ENCODE data around the gene RGR. TPM values are rescaled to one million over a fixed set of nuclear protein-coding genes. Genes with fewer than 3 reads are reported as not detected.

Gene RGR
- total and polyA plus RNA-seq, 2 donors (not counting 1 experiment from before 2014, with no cell fraction given) = not detected

- Histone ChIP-seq H3K4me2 (ENCODE audit: extremely low read depth, insufficient read depth, low read length) (no peak overlapping the region), H3K4me3 (replicated peaks in 1 of 4; ENCODE audit: control extremely low read depth in 1 of 4, insufficient read depth in 1 of 4, low read depth in 3 of 4, low read length in 4 of 4) (no peak overlapping the region), H3K9ac (ENCODE audit: insufficient read depth, low read length) (no peak overlapping the region), H4K20me1 (ENCODE audit: control insufficient read depth, extremely low read depth, insufficient read depth, low read length) (no peaks in the 10 kb centered on the region), H2AFZ (ENCODE audit: low read length) (no peak overlapping the region), H3K4me1 (ENCODE audit: control insufficient read depth, extremely low read depth, insufficient read depth, low read length) (no peaks in the 10 kb centered on the region), H3K27ac (ENCODE audit: insufficient read depth, low read length) (no peak overlapping the region), H3K9me3 (ENCODE audit: control insufficient read depth, insufficient read depth, low read depth, low read length) (no peaks in the 10 kb centered on the region), H3K27me3 (ENCODE audit: control insufficient read depth, insufficient read depth, low read length) (no peaks in the 10 kb centered on the region), H3K79me2 (ENCODE audit: control insufficient read depth, insufficient read depth, low read length) (no peaks in the 10 kb centered on the region), H3K36me3 (ENCODE audit: control insufficient read depth, insufficient read depth, low read length) (no peaks in the 10 kb centered on the region)
- no peak for DNase-seq (ENCODE audit: low read depth in 2 of 2)
- TF ChIP-seq EZH2 (IDR thresholded peaks at IDR 0.05; ENCODE audit: low read length, missing control alignments) = no peak
- no peak for TF ChIP-seq CTCF (conservative IDR thresholded peaks at IDR 0.05 in 1 of 2, IDR thresholded peaks at IDR 0.05 in 1 of 2; ENCODE audit: low read depth in 1 of 2, low read length in 2 of 2)
These were observed 38.9 kb upstream of the RGR start for GRCh38 chr10:84205853-84206525.

- no peaks in the 10 kb centered on the region for H3K36me3 ChIP-seq (ENCODE audit: control insufficient read depth, insufficient read depth, low read length)
- no peaks in the 10 kb centered on the region for H4K20me1 ChIP-seq (ENCODE audit: control insufficient read depth, extremely low read depth, insufficient read depth, low read length)
- no peaks in the 10 kb centered on the region for H3K79me2 ChIP-seq (ENCODE audit: control insufficient read depth, insufficient read depth, low read length)
- no peak overlapping the region for H3K27ac ChIP-seq (ENCODE audit: insufficient read depth, low read length)
- no peak for TF ChIP-seq EZH2 (IDR thresholded peaks at IDR 0.05; ENCODE audit: low read length, missing control alignments)
- TF ChIP-seq CTCF (conservative IDR thresholded peaks at IDR 0.05 in 1 of 2, IDR thresholded peaks at IDR 0.05 in 1 of 2; ENCODE audit: low read depth in 1 of 2, low read length in 2 of 2) = no peak
- H3K4me2 ChIP-seq (ENCODE audit: extremely low read depth, insufficient read depth, low read length) = no peak overlapping the region
- DNase-seq (ENCODE audit: low read depth in 2 of 2) = no peak
- no peak overlapping the region for H3K9ac ChIP-seq (ENCODE audit: insufficient read depth, low read length)
- H3K9me3 ChIP-seq (ENCODE audit: control insufficient read depth, insufficient read depth, low read depth, low read length) = no peaks in the 10 kb centered on the region
- no peak overlapping the region for H3K4me3 ChIP-seq (replicated peaks in 1 of 4; ENCODE audit: control extremely low read depth in 1 of 4, insufficient read depth in 1 of 4, low read depth in 3 of 4, low read length in 4 of 4)
- H2AFZ ChIP-seq (ENCODE audit: low read length) = no peak overlapping the region
- no peaks in the 10 kb centered on the region for H3K27me3 ChIP-seq (ENCODE audit: control insufficient read depth, insufficient read depth, low read length)
- no peaks in the 10 kb centered on the region for H3K4me1 ChIP-seq (ENCODE audit: control insufficient read depth, extremely low read depth, insufficient read depth, low read length)
These were observed 36.8 kb upstream of the RGR start for GRCh38 chr10:84208023-84208422.

- H3K27me3 ChIP-seq (ENCODE audit: control insufficient read depth, insufficient read depth, low read length) = no peaks in the 10 kb centered on the region
- H3K79me2 ChIP-seq (ENCODE audit: control insufficient read depth, insufficient read depth, low read length) = no peaks in the 10 kb centered on the region
- no peaks in the 10 kb centered on the region for H3K4me1 ChIP-seq (ENCODE audit: control insufficient read depth, extremely low read depth, insufficient read depth, low read length)
- no peak overlapping the region for H3K9ac ChIP-seq (ENCODE audit: insufficient read depth, low read length)
- no peaks in the 10 kb centered on the region for H3K36me3 ChIP-seq (ENCODE audit: control insufficient read depth, insufficient read depth, low read length)
- H3K9me3 ChIP-seq (ENCODE audit: control insufficient read depth, insufficient read depth, low read depth, low read length) = no peaks in the 10 kb centered on the region
- no peak for DNase-seq (ENCODE audit: low read depth in 2 of 2)
- TF ChIP-seq CTCF (conservative IDR thresholded peaks at IDR 0.05 in 1 of 2, IDR thresholded peaks at IDR 0.05 in 1 of 2; ENCODE audit: low read depth in 1 of 2, low read length in 2 of 2) (no peak), EZH2 (IDR thresholded peaks at IDR 0.05; ENCODE audit: low read length, missing control alignments) (no peak)
- no peak overlapping the region for H3K27ac ChIP-seq (ENCODE audit: insufficient read depth, low read length)
- H3K4me2 ChIP-seq (ENCODE audit: extremely low read depth, insufficient read depth, low read length) = no peak overlapping the region
- H2AFZ ChIP-seq (ENCODE audit: low read length) = no peak overlapping the region
- no peak overlapping the region for H3K4me3 ChIP-seq (replicated peaks in 1 of 4; ENCODE audit: control extremely low read depth in 1 of 4, insufficient read depth in 1 of 4, low read depth in 3 of 4, low read length in 4 of 4)
- no peaks in the 10 kb centered on the region for H4K20me1 ChIP-seq (ENCODE audit: control insufficient read depth, extremely low read depth, insufficient read depth, low read length)
These were observed 33.3 kb upstream of the RGR start for GRCh38 chr10:84211566-84211965.

All from fibroblast of lung (primary cell).